ENCODE measurements around the gene SEC14L1.

GRCh38 chr17:77210946-77211541 is 70.3 kb downstream of the SEC14L1 start:
- TF ChIP-seq CTCF (IDR thresholded peaks at IDR 0.05) = no peak
- TF ChIP-seq KAT7 (CRISPR knock-in tag; IDR thresholded peaks at IDR 0.05; ENCODE audit: borderline replicate concordance) = no peak

Measured in WTC11 (cell line).